DND-41 (cell line): Measurements from ENCODE around the gene SIRT7.

Source experiments
- ATAC-seq: fragments of 200-7000 bp; cut with Tn5 transposase; 3 replicates; pipeline ENCODE4 v1.9.1; 2021; ENCODE audit warnings: low read depth; ENCODE audit not compliant: insufficient read depth
- DNase-seq: peaks from one replicate; pipeline ENCODE4 v3.0.0-alpha.2; 2020
- H2AFZ ChIP-seq: 2 replicates; pipeline ENCODE4 v1.6.0; 2012; ENCODE audit warnings: low read depth, low read length
- H3K27ac ChIP-seq: 2 replicates; pipeline ENCODE4 v1.5.1; 2012; ENCODE audit warnings: low read length, inconsistent platforms
- H3K27me3 ChIP-seq: fragments of 200-600 bp; sonication (generic); 2 replicates; pipeline ENCODE4 v1.6.0; 2012; ENCODE audit warnings: low read length, mild to moderate bottlenecking, inconsistent platforms; ENCODE audit not compliant: insufficient read depth, poor library complexity
- H3K36me3 ChIP-seq: 2 replicates; pipeline ENCODE4 v1.5.1; 2012; ENCODE audit warnings: low read length, inconsistent platforms; ENCODE audit not compliant: insufficient read depth
- H3K4me1 ChIP-seq: 2 replicates; pipeline ENCODE4 v1.5.1; 2012; ENCODE audit warnings: mild to moderate bottlenecking, low read length; ENCODE audit not compliant: insufficient read depth
- H3K4me2 ChIP-seq: 2 replicates; pipeline ENCODE4 v1.6.0; 2012; ENCODE audit warnings: mild to moderate bottlenecking, moderate library complexity, low read length, inconsistent platforms; ENCODE audit not compliant: insufficient read depth
- H3K4me3 ChIP-seq, 2 experiments: fragments of 200-600 bp in 1 of 2; shearing (Covaris generic) in 1 of 2; 2 replicates each; pipeline ENCODE4 v1.5.1; 2012 to 2016; ENCODE audit warnings: inconsistent platforms in 2 of 2, low read length in 2 of 2, mild to moderate bottlenecking in 2 of 2, low read depth in 1 of 2, moderate library complexity in 1 of 2
- H3K79me2 ChIP-seq: 2 replicates; pipeline ENCODE4 v1.6.0; 2012; ENCODE audit warnings: low read length, inconsistent platforms; ENCODE audit not compliant: insufficient read depth
- H3K9ac ChIP-seq: 2 replicates; pipeline ENCODE4 v1.6.0; 2012; ENCODE audit warnings: low read depth, mild to moderate bottlenecking, inconsistent platforms, low read length, moderate library complexity
- H3K9me3 ChIP-seq: 2 replicates; pipeline ENCODE4 v1.5.1; 2012; ENCODE audit warnings: low read length, moderate library complexity, mild to moderate bottlenecking, inconsistent platforms; ENCODE audit not compliant: insufficient read depth, severe bottlenecking
- H4K20me1 ChIP-seq: 2 replicates; pipeline ENCODE4 v1.6.0; 2012; ENCODE audit warnings: low read length; ENCODE audit not compliant: insufficient read depth
- CTCF ChIP-seq: IDR thresholded peaks from 2 replicates; pipeline ENCODE4 v1.5.1; 2012; ENCODE audit warnings: borderline replicate concordance, low read length, moderate library complexity, mild to moderate bottlenecking; ENCODE audit not compliant: poor library complexity, severe bottlenecking; ENCODE audit errors: extremely low read depth
- EZH2 ChIP-seq: IDR thresholded peaks from 3 replicates; pipeline ENCODE4 v1.6.1; 2012; ENCODE audit warnings: borderline replicate concordance, low read depth, mild to moderate bottlenecking, moderate library complexity, low read length, inconsistent platforms; ENCODE audit not compliant: severe bottlenecking

Gene SIRT7

GRCh38 chr17:81964081-81964849 lies 46.3 kb upstream of the SIRT7 start:
- TF ChIP-seq EZH2 (no peak), CTCF (no peak)
- Histone ChIP-seq H3K4me2 (no peak overlapping the region), H3K9ac (no peak overlapping the region), H3K4me1 (peaks cover 21% of the 10 kb centered on the region), H3K79me2 (no peaks in the 10 kb centered on the region), H3K36me3 (no peaks in the 10 kb centered on the region), H3K9me3 (no peaks in the 10 kb centered on the region), H2AFZ (no peak overlapping the region), H3K27ac (no peak overlapping the region), H4K20me1 (no peaks in the 10 kb centered on the region), H3K4me3 (no peak overlapping the region), H3K27me3 (peaks cover 10% of the 10 kb centered on the region)
- ATAC-seq = no peak
- DNase-seq = no peak

GRCh38 chr17:81962499-81963441 lies 44.8 kb upstream of the SIRT7 start:
- H3K9me3 ChIP-seq = no peaks in the 10 kb centered on the region
- no peaks in the 10 kb centered on the region for H3K36me3 ChIP-seq
- no peak overlapping the region for H3K4me3 ChIP-seq
- no peak overlapping the region for H3K9ac ChIP-seq
- peaks cover 20% of the 10 kb centered on the region for H3K27me3 ChIP-seq
- ATAC-seq (no peak), DNase-seq (no peak)
- no peak overlapping the region for H3K27ac ChIP-seq
- no peak overlapping the region for H2AFZ ChIP-seq
- H4K20me1 ChIP-seq = no peaks in the 10 kb centered on the region
- TF ChIP-seq EZH2 (no peak), CTCF (no peak)
- peaks cover 14% of the 10 kb centered on the region for H3K4me1 ChIP-seq
- no peaks in the 10 kb centered on the region for H3K79me2 ChIP-seq
- H3K4me2 ChIP-seq = no peak overlapping the region

GRCh38 chr17:81961521-81962498 lies 43.8 kb upstream of the SIRT7 start:
- Histone ChIP-seq H3K36me3 (no peaks in the 10 kb centered on the region), H4K20me1 (no peaks in the 10 kb centered on the region), H2AFZ (no peak overlapping the region), H3K79me2 (no peaks in the 10 kb centered on the region), H3K4me1 (peaks cover 6% of the 10 kb centered on the region), H3K27ac (no peak overlapping the region), H3K9me3 (no peaks in the 10 kb centered on the region), H3K27me3 (peaks cover 20% of the 10 kb centered on the region), H3K4me3 (no peak overlapping the region), H3K4me2 (no peak overlapping the region), H3K9ac (no peak overlapping the region)
- TF ChIP-seq CTCF (no peak), EZH2 (no peak)
- DNase-seq (no peak), ATAC-seq (no peak)
